SU-DHL-6 (cell line): ENCODE measurements around the gene FIS1.

Experiments used
- H2AFZ ChIP-seq: fragments of 200-600 bp; sonication (generic); 2 replicates; pipeline ENCODE4 v1.6.1; 2014; ENCODE audit warnings: low read depth, mild to moderate bottlenecking, moderate library complexity, mixed read lengths, antibody characterized with exemption, low read length; ENCODE audit not compliant: severe bottlenecking
- H3F3A ChIP-seq: fragments of 200-600 bp; shearing (Covaris generic); 2 replicates; pipeline ENCODE4 v1.6.0; 2016; ENCODE audit warnings: antibody characterized with exemption, mild to moderate bottlenecking; ENCODE audit not compliant: insufficient read depth
- H3K27ac ChIP-seq: fragments of 200-600 bp; sonication (generic); 2 replicates; pipeline ENCODE4 v1.5.1; 2016; ENCODE audit warnings: low read depth, mild to moderate bottlenecking, low read length, moderate library complexity, mixed read lengths
- H3K27me3 ChIP-seq: fragments of 200-600 bp; sonication (generic), shearing (Covaris generic); 2 replicates; pipeline ENCODE4 v1.6.0; 2014; ENCODE audit warnings: mild to moderate bottlenecking, low read length
- H3K36me3 ChIP-seq: fragments of 200-600 bp; sonication (generic); 2 replicates; pipeline ENCODE4 v1.6.1; 2014; ENCODE audit warnings: mild to moderate bottlenecking, low read length, mixed read lengths
- H3K4me2 ChIP-seq: fragments of 300-600, 200-600 bp; shearing (Covaris generic), sonication (generic); 2 replicates; pipeline ENCODE4 v1.6.0; 2014; ENCODE audit warnings: low read length, low read depth, mild to moderate bottlenecking; ENCODE audit not compliant: poor library complexity, severe bottlenecking
- H3K4me3 ChIP-seq: fragments of 200-600 bp; sonication (generic); 2 replicates; pipeline ENCODE4 v1.5.1; 2014; ENCODE audit warnings: antibody characterized with exemption, low read length, mild to moderate bottlenecking, mixed read lengths; ENCODE audit not compliant: insufficient read depth, poor library complexity, severe bottlenecking
- H3K79me2 ChIP-seq: fragments of 200-600 bp; sonication (generic); 2 replicates; pipeline ENCODE4 v1.6.1; 2014; ENCODE audit warnings: mild to moderate bottlenecking, low read length, moderate library complexity; ENCODE audit not compliant: insufficient read depth
- H3K9ac ChIP-seq: fragments of 200-600 bp; sonication (generic); 2 replicates; pipeline ENCODE4 v1.7.0; 2014; ENCODE audit warnings: mild to moderate bottlenecking, low read length
- H3K9me2 ChIP-seq: fragments of 200-600 bp; sonication (generic); replicated peaks from 2 replicates; pipeline ENCODE4 v1.6.1; 2014; ENCODE audit warnings: low read length; ENCODE audit not compliant: insufficient read depth
- H3K9me3 ChIP-seq: fragments of 200-600 bp; sonication (generic); 2 replicates; pipeline ENCODE4 v1.6.1; 2014; ENCODE audit warnings: low read length, mixed read lengths; ENCODE audit not compliant: insufficient read depth
- H4K20me1 ChIP-seq: fragments of 200-600 bp; sonication (generic); 2 replicates; pipeline ENCODE4 v1.6.1; 2014; ENCODE audit warnings: low read depth, mild to moderate bottlenecking, antibody characterized with exemption, low read length, moderate library complexity, mixed read lengths
- EZH2phosphoT487 ChIP-seq: fragments of 200-600 bp; sonication (generic), shearing (Covaris generic); conservative IDR thresholded peaks from 2 replicates; pipeline ENCODE4 v1.6.1; 2018; ENCODE audit warnings: mild to moderate bottlenecking, antibody characterized with exemption, low read length, moderate library complexity, mixed read lengths
- TF ChIP-seq, protein P1 (sequence below): fragments of 200-600 bp; sonication (generic); IDR thresholded peaks from one replicate; pipeline ENCODE4 v1.5.1; 2017; ENCODE audit warnings: antibody characterized with exemption, mild to moderate bottlenecking, low read length, moderate library complexity; ENCODE audit not compliant: insufficient read depth, poor library complexity, severe bottlenecking

FIS1 gene

DNA sequence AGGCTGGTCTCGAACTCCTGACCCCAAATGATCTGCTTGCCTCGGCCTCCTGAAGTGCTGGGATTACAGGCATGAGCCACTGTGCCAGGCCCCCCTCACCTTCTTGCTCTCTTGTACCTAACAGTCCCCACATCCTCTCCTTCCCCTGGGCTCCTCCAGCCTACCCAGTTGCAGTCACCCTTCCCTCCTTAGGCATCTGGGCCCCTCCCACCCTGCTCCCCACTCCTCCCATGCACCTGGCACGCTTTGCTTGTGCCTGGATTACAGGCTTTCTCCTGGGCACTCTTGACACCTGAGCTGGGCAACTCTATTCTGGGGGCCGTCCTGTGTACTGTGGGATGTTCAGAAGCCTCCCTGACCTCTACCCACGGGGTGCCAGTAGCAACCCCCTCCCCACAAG lies 10.2 kb downstream of the FIS1 start:
- TF ChIP-seq, protein P1, sequence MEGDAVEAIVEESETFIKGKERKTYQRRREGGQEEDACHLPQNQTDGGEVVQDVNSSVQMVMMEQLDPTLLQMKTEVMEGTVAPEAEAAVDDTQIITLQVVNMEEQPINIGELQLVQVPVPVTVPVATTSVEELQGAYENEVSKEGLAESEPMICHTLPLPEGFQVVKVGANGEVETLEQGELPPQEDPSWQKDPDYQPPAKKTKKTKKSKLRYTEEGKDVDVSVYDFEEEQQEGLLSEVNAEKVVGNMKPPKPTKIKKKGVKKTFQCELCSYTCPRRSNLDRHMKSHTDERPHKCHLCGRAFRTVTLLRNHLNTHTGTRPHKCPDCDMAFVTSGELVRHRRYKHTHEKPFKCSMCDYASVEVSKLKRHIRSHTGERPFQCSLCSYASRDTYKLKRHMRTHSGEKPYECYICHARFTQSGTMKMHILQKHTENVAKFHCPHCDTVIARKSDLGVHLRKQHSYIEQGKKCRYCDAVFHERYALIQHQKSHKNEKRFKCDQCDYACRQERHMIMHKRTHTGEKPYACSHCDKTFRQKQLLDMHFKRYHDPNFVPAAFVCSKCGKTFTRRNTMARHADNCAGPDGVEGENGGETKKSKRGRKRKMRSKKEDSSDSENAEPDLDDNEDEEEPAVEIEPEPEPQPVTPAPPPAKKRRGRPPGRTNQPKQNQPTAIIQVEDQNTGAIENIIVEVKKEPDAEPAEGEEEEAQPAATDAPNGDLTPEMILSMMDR: no peak
- TF ChIP-seq EZH2phosphoT487: no peak
- Histone ChIP-seq H2AFZ (no peak overlapping the region), H3K79me2 (no peaks in the 10 kb centered on the region), H3K9me2 (no peaks in the 10 kb centered on the region), H3K4me3 (no peak overlapping the region), H3K9me3 (no peaks in the 10 kb centered on the region), H4K20me1 (no peaks in the 10 kb centered on the region), H3K4me2 (no peak overlapping the region), H3F3A (no peaks in the 10 kb centered on the region), H3K9ac (no peak overlapping the region), H3K27me3 (no peaks in the 10 kb centered on the region), H3K27ac (no peak overlapping the region), H3K36me3 (no peaks in the 10 kb centered on the region)

DNA sequence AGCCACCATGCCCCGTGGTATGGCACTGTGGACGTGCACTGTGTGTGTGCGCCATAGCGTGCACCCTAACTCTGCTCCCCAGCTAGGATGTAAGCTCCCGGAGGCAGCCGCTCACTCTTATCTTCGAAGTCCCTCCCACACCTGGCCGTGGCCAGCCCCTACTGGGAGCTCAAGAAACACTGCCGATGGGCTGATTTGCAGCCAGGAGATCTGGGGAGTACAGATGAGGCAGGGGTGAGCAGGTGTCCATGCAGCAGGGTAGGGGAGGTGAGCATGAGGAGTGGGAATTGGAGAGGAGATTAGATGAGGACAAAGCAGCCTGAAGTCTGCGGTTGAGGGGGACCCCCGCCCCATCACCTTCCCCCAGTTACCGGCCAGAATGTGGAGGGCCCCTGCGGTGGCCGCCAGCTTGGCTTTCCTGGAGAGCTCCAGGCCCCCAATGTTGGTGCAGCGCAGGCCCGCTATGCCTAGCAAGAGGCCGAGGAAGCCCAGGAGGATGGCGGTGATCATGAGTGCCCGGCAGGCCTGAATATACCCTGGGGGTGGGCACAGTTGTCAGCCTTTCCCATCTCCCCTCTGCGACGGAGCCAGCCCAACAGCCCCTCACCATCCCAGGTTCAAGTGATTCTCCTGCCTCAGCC lies 10.9 kb downstream of the FIS1 start:
- no peaks in the 10 kb centered on the region for H3K36me3 ChIP-seq
- no peaks in the 10 kb centered on the region for H3K27me3 ChIP-seq
- H3K9ac ChIP-seq: no peak overlapping the region
- no peaks in the 10 kb centered on the region for H3K9me2 ChIP-seq
- no peaks in the 10 kb centered on the region for H4K20me1 ChIP-seq
- no peaks in the 10 kb centered on the region for H3K79me2 ChIP-seq
- H3K4me2 ChIP-seq: no peak overlapping the region
- no peaks in the 10 kb centered on the region for H3K9me3 ChIP-seq
- H3K27ac ChIP-seq: no peak overlapping the region
- no peak overlapping the region for H2AFZ ChIP-seq
- TF ChIP-seq, protein P1: no peak
- TF ChIP-seq EZH2phosphoT487: no peak
- no peak overlapping the region for H3K4me3 ChIP-seq
- H3F3A ChIP-seq: no peaks in the 10 kb centered on the region

DNA sequence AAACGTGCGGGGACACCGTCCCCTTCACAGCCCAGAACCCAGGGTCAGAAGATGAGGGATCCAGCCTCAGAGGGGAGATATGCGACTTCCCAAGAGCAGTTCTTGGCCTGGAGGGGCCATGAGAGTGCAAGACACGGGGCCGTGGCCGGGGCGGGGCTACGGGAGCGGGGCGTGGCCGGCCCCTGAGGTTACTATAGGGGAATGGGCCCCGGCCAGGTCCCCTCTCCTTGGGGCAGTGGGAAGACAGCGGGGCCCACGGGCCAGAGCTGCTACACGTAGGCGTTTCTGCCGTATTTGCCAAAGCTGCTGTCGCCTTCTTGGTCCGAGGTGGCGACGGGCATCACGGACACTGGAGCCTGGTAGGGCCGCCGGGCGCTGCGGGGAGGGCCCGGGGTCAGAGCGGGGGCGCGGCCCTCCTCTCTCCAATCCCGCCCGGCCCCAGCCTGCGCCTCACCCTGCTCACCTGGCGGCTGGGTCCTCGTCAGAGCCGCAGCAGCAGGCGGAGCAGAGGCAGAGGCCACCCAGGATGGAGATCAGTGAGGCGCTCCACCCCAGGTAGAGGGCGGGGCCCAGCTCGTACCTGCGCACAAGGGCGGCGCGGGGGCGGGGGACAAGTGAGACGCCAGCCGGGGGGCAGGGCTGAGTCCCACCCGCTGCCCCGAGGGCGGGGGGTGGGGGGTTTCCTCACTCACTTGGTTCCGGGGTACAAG lies 12.6 kb downstream of the FIS1 start:
- Histone ChIP-seq H3K9me2 (no peaks in the 10 kb centered on the region), H3K4me2 (no peak overlapping the region), H3K9ac (no peak overlapping the region), H3K79me2 (no peaks in the 10 kb centered on the region), H3K9me3 (no peaks in the 10 kb centered on the region), H2AFZ (no peak overlapping the region), H3K4me3 (no peak overlapping the region), H3F3A (no peaks in the 10 kb centered on the region), H3K27ac (no peak overlapping the region), H3K27me3 (no peaks in the 10 kb centered on the region), H3K36me3 (no peaks in the 10 kb centered on the region), H4K20me1 (no peaks in the 10 kb centered on the region)
- TF ChIP-seq, protein P1: no peak
- no peak for TF ChIP-seq EZH2phosphoT487
